ENCODE data around the gene SPPL2A. TPM values are rescaled to one million over a fixed set of nuclear protein-coding genes. Genes with fewer than 3 reads are reported as not detected.

The SPPL2A gene
- total RNA-seq, 1 experiment from 2014 or later = 100 TPM

DNA sequence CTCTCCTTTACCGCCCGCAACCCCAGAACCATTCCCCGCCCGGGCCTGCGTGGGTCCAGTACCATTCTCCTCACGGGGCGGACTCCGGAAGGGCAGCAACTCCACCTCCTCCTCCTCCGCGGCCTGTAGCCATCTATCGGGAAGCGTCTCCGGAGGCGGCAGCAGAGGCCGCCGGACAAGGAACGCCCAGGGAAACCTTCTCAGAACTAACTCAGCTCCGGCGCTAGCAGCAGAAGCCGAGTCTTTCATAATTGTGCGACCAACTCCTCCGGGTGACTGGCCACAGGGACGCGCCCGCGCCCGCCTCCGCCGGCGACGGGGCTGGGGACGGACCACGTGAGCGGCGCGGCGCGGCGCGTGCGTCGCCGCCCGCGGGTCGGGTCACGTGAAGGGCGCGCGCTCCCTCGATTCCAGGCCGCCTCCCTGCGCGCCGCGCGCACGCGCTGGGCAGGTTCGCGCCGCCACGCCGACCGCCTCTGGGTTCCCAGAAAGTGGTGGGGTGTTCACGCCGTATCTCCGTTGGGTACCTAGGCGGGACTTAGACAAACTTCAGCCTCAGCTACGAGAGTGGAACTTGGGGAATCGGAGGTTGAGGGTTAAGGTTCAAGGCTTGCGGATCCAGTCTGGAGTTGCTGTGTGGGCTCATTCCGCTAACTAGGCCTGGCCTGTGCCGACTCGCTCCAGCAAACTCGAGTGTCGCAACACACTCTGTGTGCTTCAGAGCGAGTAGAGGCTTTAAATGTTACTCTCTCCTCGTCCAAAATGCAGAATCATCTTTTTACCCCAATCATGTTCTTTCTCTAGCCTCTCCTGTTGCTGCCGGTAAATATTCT is 78.8 kb downstream of the SPPL2A start, which contains the start of gene TRPM7:
TRPM7 (minus strand) TSS at position 329 of the 833 bp plus-strand sequence; CDS start at position 65, 264 bp downstream.
- TF ChIP-seq CTCF (conservative IDR thresholded peaks at IDR 0.05; ENCODE audit: low read depth, low read length) (no peak), EZH2 (IDR thresholded peaks at IDR 0.05; ENCODE audit: borderline replicate concordance, low read depth, low read length, poor library complexity, severe bottlenecking) (no peak)
- ChIA-PET CTCF (interaction anchor here (0.6 to 1.0 kb wide), 2 partner anchors 190 to 221 kb away, joined by 3 to 5 read pairs; no protein-coding TSS in a partner anchor), POLR2A (ENCODE audit: low non-redundant PET) (no interaction called here)
- no TSS peak for BruUV-seq (replicated peaks)
- peak within 1 kb of the TSS; percentile 98 for H3K4me3 ChIP-seq (ENCODE audit: low read depth, low read length, poor library complexity, severe bottlenecking)
- H3K9me3 ChIP-seq (ENCODE audit: low read depth, low read length, poor library complexity, severe bottlenecking) = no peaks in the 10 kb centered on the region
- peak within 1 kb of the TSS; percentile 79 for H3K27ac ChIP-seq (ENCODE audit: low read depth, low read length, poor library complexity, severe bottlenecking)
- H3K27me3 ChIP-seq (replicated peaks; ENCODE audit: insufficient read depth, low read depth, low read length, poor library complexity) = no peaks in the 10 kb centered on the region
- intact Hi-C loops (cut with micrococcal nuclease; ENCODE audit: unreplicated experiment) = no loop called here
- peaks cover 13% of the 10 kb centered on the region for H3K36me3 ChIP-seq (ENCODE audit: insufficient read depth, low read length, poor library complexity, severe bottlenecking)
- peak; percentile 93 for DNase-seq (ENCODE audit: low spot score)
- peaks cover 10% of the 10 kb centered on the region for H3K4me1 ChIP-seq (ENCODE audit: insufficient read depth, low read length, poor library complexity, severe bottlenecking)

DNA sequence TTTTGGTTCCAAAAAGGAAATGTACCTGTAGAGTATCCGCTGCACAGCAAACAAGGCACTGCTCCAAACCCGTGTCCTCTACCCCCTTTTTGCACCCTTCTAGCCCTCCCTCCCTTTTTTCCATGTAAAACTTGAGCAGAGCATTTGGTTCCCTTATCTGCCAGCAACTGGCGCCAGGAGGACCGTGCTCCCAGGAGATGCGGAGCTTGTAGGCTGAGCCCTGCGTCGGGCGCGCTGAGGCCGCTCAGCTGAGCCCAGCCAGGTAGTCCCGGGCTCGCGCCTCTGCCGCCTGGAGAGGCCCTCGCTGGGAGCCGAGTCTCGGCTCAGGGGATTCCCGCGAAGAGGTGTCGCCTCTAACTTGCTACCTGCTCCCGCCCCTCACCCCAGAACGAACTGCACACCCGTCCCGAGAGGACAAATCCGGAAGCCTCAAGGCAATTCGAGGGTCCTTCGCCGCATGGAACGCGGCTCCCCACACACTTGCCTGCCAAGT is 79.5 kb downstream of the SPPL2A start:
- BruUV-seq (replicated peaks) = no TSS peak
- H3K36me3 ChIP-seq (ENCODE audit: insufficient read depth, low read length, poor library complexity, severe bottlenecking) = peaks cover 13% of the 10 kb centered on the region
- intact Hi-C loops (cut with micrococcal nuclease; ENCODE audit: unreplicated experiment) = no loop called here
- peaks cover 10% of the 10 kb centered on the region for H3K4me1 ChIP-seq (ENCODE audit: insufficient read depth, low read length, poor library complexity, severe bottlenecking)
- peak overlapping the region; percentile 79 for H3K27ac ChIP-seq (ENCODE audit: low read depth, low read length, poor library complexity, severe bottlenecking)
- CTCF ChIA-PET = interaction anchor here (0.6 to 1.0 kb wide), 2 partner anchors 191 to 222 kb away, joined by 3 to 5 read pairs; no protein-coding TSS in a partner anchor
- POLR2A ChIA-PET (ENCODE audit: low non-redundant PET) = interaction anchor here (0.7 kb wide), 1 partner anchor 15 kb away, joined by 3 read pairs; no protein-coding TSS in a partner anchor
- no peak for TF ChIP-seq CTCF (conservative IDR thresholded peaks at IDR 0.05; ENCODE audit: low read depth, low read length)
- no peak for TF ChIP-seq EZH2 (IDR thresholded peaks at IDR 0.05; ENCODE audit: borderline replicate concordance, low read depth, low read length, poor library complexity, severe bottlenecking)
- H3K4me3 ChIP-seq (ENCODE audit: low read depth, low read length, poor library complexity, severe bottlenecking) = peak overlapping the region; percentile 98
- peak; percentile 66 for DNase-seq (ENCODE audit: low spot score)
- no peaks in the 10 kb centered on the region for H3K9me3 ChIP-seq (ENCODE audit: low read depth, low read length, poor library complexity, severe bottlenecking)
- no peaks in the 10 kb centered on the region for H3K27me3 ChIP-seq (replicated peaks; ENCODE audit: insufficient read depth, low read depth, low read length, poor library complexity)

DNA sequence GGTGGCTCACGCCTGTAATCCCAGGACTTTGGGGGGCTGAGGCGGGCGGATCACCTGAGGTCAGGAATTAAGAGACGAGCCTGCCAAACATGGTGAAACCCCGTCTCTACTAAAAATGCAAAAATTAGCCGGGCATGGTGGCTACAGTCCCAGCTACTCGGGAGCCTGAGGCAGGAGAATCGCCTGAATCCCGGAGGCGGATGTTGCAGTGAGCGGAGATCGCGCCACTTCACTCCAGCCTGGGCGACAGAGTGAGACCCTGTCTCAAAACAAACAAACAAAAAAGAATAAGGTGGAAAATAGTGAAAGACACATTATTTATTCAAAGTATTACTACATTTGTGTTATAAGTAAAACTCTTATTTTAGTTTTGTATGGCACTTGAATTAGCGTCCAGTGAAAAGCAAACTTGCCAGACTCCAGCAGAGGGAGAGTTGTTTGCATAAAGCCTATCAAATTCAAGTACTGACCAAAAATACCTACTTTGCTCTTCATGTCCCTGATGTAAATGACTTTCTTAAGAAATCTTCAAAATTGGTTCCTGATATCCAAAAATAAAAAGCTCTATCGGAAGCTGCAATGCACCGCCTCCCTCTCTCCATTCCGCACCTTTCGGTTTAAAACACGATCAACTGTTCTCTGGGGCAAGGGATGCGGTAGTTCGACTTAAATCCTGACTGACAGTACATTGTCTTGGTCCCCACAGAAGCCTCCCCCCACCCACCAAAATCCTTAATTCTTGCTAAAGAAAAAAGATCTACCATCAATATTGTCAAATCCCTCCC is 80.1 kb downstream of the SPPL2A start:
- Histone ChIP-seq H3K4me1 (ENCODE audit: insufficient read depth, low read length, poor library complexity, severe bottlenecking) (peaks cover 10% of the 10 kb centered on the region), H3K4me3 (ENCODE audit: low read depth, low read length, poor library complexity, severe bottlenecking) (peak overlapping the region; percentile 98), H3K27ac (ENCODE audit: low read depth, low read length, poor library complexity, severe bottlenecking) (peak overlapping the region; percentile 79), H3K36me3 (ENCODE audit: insufficient read depth, low read length, poor library complexity, severe bottlenecking) (peaks cover 13% of the 10 kb centered on the region), H3K27me3 (replicated peaks; ENCODE audit: insufficient read depth, low read depth, low read length, poor library complexity) (no peaks in the 10 kb centered on the region), H3K9me3 (ENCODE audit: low read depth, low read length, poor library complexity, severe bottlenecking) (no peaks in the 10 kb centered on the region)
- ChIA-PET CTCF (interaction anchor here (1.0 kb wide), 1 partner anchor 222 kb away, joined by 3 read pairs; no protein-coding TSS in a partner anchor), POLR2A (ENCODE audit: low non-redundant PET) (interaction anchor here (0.7 kb wide), 1 partner anchor 14 kb away, joined by 3 read pairs; no protein-coding TSS in a partner anchor)
- BruUV-seq (replicated peaks) = TSS peak; percentile 61
- no peak for TF ChIP-seq EZH2 (IDR thresholded peaks at IDR 0.05; ENCODE audit: borderline replicate concordance, low read depth, low read length, poor library complexity, severe bottlenecking)
- TF ChIP-seq CTCF (conservative IDR thresholded peaks at IDR 0.05; ENCODE audit: low read depth, low read length) = no peak
- DNase-seq (ENCODE audit: low spot score) = no peak
- intact Hi-C loops (cut with micrococcal nuclease; ENCODE audit: unreplicated experiment) = no loop called here

Data from A673 (cell line).